Measurements from ENCODE around the gene INPP5A.

Gene INPP5A

DNA sequence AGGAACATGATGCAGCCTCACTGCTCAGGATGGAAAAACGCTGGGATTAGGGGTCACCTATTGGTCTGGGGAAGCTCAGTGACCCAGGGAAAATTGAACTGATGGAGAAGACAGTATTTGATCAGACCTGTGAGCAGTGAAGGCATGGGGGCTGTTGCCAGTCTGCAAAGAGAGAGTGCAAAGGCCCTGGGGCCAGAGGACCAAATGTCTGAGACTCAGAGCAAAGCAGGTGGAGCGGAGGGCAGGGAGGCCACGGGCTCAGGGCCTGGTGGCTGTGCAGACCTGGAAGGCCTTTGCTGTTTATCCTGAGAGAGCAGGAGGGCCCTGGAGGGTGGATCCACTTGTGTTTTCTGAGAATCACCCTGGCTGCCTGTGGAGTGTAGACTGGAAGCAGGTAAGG, 67.1 kb downstream of the INPP5A start:
- H3K4me3 ChIP-seq (ENCODE audit: low read depth, low read length): no peak overlapping the region
- TF ChIP-seq, protein P1, sequence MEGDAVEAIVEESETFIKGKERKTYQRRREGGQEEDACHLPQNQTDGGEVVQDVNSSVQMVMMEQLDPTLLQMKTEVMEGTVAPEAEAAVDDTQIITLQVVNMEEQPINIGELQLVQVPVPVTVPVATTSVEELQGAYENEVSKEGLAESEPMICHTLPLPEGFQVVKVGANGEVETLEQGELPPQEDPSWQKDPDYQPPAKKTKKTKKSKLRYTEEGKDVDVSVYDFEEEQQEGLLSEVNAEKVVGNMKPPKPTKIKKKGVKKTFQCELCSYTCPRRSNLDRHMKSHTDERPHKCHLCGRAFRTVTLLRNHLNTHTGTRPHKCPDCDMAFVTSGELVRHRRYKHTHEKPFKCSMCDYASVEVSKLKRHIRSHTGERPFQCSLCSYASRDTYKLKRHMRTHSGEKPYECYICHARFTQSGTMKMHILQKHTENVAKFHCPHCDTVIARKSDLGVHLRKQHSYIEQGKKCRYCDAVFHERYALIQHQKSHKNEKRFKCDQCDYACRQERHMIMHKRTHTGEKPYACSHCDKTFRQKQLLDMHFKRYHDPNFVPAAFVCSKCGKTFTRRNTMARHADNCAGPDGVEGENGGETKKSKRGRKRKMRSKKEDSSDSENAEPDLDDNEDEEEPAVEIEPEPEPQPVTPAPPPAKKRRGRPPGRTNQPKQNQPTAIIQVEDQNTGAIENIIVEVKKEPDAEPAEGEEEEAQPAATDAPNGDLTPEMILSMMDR (IDR thresholded peaks at IDR 0.05; ENCODE audit: low read depth, low read length, missing control alignments): no peak
- no peak for DNase-seq (ENCODE audit: low read depth)

DNA sequence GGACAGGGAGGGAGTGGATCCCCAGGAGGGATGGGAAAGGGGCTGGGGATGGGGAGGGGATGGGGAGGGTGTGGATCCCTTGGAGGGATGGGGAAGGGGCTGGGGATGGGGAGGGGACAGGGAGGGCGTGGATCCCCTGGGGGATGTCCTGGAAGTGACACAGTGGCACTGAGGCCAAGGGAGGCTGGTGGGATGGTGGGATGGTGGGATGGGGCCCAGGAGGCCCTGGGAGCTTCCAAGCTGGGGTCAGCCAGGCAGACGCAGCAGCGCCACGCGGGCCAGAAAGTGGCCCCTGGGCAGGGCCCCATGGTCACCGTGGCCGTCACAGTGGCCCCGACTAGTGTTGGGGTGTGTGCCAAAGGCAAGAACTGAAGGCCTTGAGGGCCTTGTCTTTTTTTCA, 67.8 kb downstream of the INPP5A start:
- DNase-seq (ENCODE audit: low read depth): no peak
- TF ChIP-seq, protein P1 (IDR thresholded peaks at IDR 0.05; ENCODE audit: low read depth, low read length, missing control alignments): no peak

DNA sequence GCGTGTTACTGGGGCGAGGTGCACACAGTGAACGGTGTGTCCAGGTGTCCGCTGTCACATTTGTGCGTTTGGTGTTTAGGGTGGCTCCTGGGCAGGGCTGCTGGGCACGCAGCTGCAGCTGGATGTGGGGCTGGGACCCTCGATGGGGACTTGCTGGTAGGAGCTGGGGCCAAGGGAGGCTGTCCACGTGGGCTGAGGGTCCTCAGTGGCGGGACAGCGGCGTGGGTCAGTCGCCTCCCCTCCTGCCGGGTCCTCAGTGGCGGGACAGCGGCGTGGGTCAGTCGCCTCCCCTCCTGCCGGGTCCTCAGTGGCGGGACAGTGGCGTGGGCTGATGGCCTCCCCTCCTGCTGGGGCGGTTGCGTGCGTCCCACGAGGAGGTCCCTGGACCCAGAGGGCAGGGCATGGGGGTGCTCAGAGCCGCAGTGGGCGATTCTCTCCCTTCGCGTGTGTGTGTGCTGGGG, 68.5 kb downstream of the INPP5A start:
- no peak for DNase-seq (ENCODE audit: low read depth)
- TF ChIP-seq, protein P1 (IDR thresholded peaks at IDR 0.05; ENCODE audit: low read depth, low read length, missing control alignments): no peak

More for the DNA sequence above, 67.8 kb downstream of the INPP5A start:
- H3K4me3 ChIP-seq (ENCODE audit: low read depth, low read length): no peak overlapping the region

DNA sequence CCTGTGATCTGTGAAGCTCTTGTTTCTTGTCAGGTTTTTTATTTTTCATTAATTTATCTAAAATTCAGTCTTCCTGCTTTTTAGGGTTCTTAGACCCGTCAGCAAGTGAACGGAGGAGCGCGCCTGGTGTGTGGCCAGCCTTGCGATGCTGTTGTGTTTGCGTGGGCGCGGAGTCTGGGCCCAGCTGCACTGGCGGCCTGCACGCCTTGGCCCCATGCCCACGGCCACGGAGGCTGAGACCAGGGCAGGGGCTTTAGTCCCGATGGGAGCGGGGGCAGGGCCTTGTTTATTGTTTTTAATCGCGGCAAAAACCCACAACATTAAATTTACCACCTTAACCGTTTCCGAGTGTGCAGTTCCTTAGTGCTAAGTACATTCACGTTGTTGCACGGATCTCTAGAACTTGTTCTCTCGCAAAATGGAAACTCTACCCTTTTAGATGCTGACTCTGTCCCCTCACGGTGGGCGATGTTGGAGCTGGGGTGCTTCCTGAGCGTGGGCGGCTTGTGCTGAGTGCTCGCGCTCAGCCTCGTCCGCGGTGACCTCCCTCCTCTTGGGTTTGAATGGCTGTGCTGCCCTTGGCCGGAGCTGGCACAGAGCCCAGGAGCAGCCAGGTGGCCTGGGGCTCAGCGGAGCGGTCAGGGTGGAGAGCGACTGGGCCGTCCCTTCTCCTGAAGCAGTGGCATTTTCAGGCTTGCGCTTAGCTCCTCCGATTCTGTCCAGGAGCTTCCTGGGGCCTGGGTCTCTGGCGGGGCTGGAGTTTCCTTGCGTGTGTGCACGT, 69.1 kb downstream of the INPP5A start:
- DNase-seq (ENCODE audit: low read depth): no peak
- TF ChIP-seq, protein P1 (IDR thresholded peaks at IDR 0.05; ENCODE audit: low read depth, low read length, missing control alignments): no peak
- no peak overlapping the region for H3K4me3 ChIP-seq (ENCODE audit: low read depth, low read length)

More for the DNA sequence above, 68.5 kb downstream of the INPP5A start:
- no peak overlapping the region for H3K4me3 ChIP-seq (ENCODE audit: low read depth, low read length)

DNA sequence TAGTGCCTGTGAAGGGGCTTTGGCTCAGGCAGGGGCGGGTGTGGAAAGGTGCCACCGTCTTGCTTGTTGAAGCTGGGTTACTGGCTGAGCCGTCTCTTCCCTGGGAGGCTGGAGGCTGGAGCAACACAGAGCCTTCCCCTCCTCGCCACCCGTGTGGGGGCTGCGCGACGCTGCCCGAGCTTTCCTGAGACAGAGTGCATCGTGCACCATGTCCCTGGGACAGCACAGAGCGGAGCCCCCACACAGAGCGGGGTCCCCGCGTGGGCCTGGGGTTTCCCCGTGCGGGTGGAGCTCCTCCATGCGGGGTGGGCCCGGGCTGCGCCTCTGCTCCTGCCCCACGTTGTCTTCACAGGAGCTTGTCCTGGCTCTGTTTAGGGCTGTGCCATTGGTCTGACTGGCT, 69.9 kb downstream of the INPP5A start:
- TF ChIP-seq, protein P1 (IDR thresholded peaks at IDR 0.05; ENCODE audit: low read depth, low read length, missing control alignments): no peak
- no peak overlapping the region for H3K4me3 ChIP-seq (ENCODE audit: low read depth, low read length)
- DNase-seq (ENCODE audit: low read depth): no peak

DNA sequence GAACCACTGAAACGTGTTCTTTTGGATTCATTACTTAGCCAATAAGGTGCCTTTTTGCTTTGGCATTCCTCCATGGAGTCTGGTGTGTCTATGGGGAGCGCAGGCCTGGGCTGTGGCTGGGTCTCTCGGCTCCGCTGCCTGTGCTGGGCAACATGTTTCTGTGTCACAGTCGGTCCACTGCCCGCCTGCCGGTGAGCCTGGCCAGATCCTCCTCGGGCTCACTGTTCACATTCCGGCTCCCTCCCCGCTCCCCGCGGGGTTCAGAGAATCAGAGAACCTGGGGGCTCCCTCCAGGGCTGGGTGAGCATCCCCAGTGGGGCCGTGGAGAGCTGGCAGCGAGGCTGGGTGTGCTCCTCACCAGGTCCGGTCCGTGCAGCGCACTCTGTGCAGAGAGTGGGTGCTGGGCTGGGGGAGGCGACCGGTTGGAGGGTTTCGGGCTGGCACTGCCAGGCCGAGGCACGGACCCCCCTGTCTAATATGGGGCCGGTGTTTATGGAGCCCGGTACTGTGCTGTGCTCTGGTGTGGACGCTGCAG, 70.4 kb downstream of the INPP5A start:
- TF ChIP-seq, protein P1 (IDR thresholded peaks at IDR 0.05; ENCODE audit: low read depth, low read length, missing control alignments): no peak
- no peak for DNase-seq (ENCODE audit: low read depth)
- no peak overlapping the region for H3K4me3 ChIP-seq (ENCODE audit: low read depth, low read length)

Measured in GM12864 (cell line).